Endothelial cell of umbilical vein (primary cell): ENCODE data around the gene RAB38. TPM values are rescaled to one million over a fixed set of nuclear protein-coding genes. Genes with fewer than 3 reads are reported as not detected.

Experiments used
- BruUV-seq: library from RNA; stranded (reverse); fragments of 400-500 nt; replicated peaks from 2 replicates; lab custom pipeline; 2021; lab: Mats Ljungman, UMichigan
- CTCF ChIA-PET: fragments of 300-600, 350-600 bp; sonication (Branson Sonifier 250); formaldehyde crosslinking; loops from one replicate; lab custom pipeline; 2021; ENCODE audit warnings: antibody characterized with exemption, inconsistent platforms; lab: Charles Lee
- POLR2A ChIA-PET: fragments of 300-600, 350-600 bp; sonication (Branson Sonifier 250); formaldehyde crosslinking; loops from one replicate; lab custom pipeline; 2021; ENCODE audit warnings: antibody characterized with exemption, inconsistent platforms; lab: Charles Lee
- DNase-seq: peaks from one replicate; pipeline ENCODE4 v3.0.0-alpha.2; 2011; ENCODE audit warnings: low read depth, low spot score
- FAIRE-seq: peaks from 2 replicates; lab custom pipeline; 2011; peaks lifted over from hg19 to GRCh38; lab: Jason Lieb, UNC
- H2AFZ ChIP-seq: 2 replicates; pipeline ENCODE4 v1.6.0; 2012; ENCODE audit warnings: low read depth, low read length, control low read depth, inconsistent platforms
- H3K27ac ChIP-seq: 2 replicates; pipeline ENCODE4 v1.5.1; 2011; ENCODE audit warnings: low read depth, mild to moderate bottlenecking, control low read depth, low read length, moderate library complexity; ENCODE audit not compliant: insufficient read depth
- H3K27me3 ChIP-seq, 2 experiments: 2 replicates each; pipeline versions ENCODE4 v1.6.0 to v1.6.1; 2011; ENCODE audit warnings: low read length in 2 of 2, mixed read lengths in 1 of 2; ENCODE audit not compliant: control insufficient read depth in 2 of 2, insufficient read depth in 2 of 2
- H3K36me3 ChIP-seq, 2 experiments: 2 replicates in 1 of 2; 3 replicates in 1 of 2; pipeline ENCODE4 v1.5.1; 2011; ENCODE audit warnings: low read length in 2 of 2, mild to moderate bottlenecking in 1 of 2, moderate library complexity in 1 of 2; ENCODE audit not compliant: control insufficient read depth in 2 of 2, insufficient read depth in 2 of 2; ENCODE audit errors: extremely low read depth in 1 of 2
- H3K4me1 ChIP-seq: 3 replicates; pipeline ENCODE4 v1.5.1; 2011; ENCODE audit warnings: mild to moderate bottlenecking, low read length; ENCODE audit not compliant: control insufficient read depth, insufficient read depth; ENCODE audit errors: extremely low read depth
- H3K4me2 ChIP-seq: 2 replicates; pipeline ENCODE4 v1.6.1; 2011; ENCODE audit warnings: low read length, control low read depth, mixed read lengths; ENCODE audit not compliant: insufficient read depth
- H3K4me3 ChIP-seq, 3 experiments: fragments of 200-600 bp in 1 of 3; sonication (generic), shearing (Covaris generic) in 1 of 3; replicated peaks in 1 of 3; 2 replicates each; pipeline ENCODE4 v1.5.1; 2011 to 2016; ENCODE audit warnings: control low read depth in 3 of 3, low read length in 3 of 3, mild to moderate bottlenecking in 2 of 3, inconsistent platforms in 1 of 3, low read depth in 1 of 3, moderate library complexity in 1 of 3; ENCODE audit not compliant: insufficient read depth in 1 of 3
- H3K79me2 ChIP-seq: 2 replicates; pipeline ENCODE4 v1.6.0; 2012; ENCODE audit warnings: low read length, inconsistent platforms; ENCODE audit not compliant: control insufficient read depth, insufficient read depth
- H3K9ac ChIP-seq: replicated peaks from 2 replicates; pipeline ENCODE3; 2011; ENCODE audit warnings: low read length, control low read depth; ENCODE audit not compliant: insufficient read depth; ENCODE audit errors: extremely low read depth
- H3K9me1 ChIP-seq: replicated peaks from 3 replicates; pipeline ENCODE4 v1.6.0; 2011; ENCODE audit warnings: mild to moderate bottlenecking, low read length; ENCODE audit not compliant: control insufficient read depth, insufficient read depth; ENCODE audit errors: extremely low read depth
- H3K9me3 ChIP-seq: replicated peaks from 2 replicates; pipeline ENCODE4 v1.5.1; 2012; ENCODE audit warnings: low read length, inconsistent platforms; ENCODE audit not compliant: control insufficient read depth, insufficient read depth
- H4K20me1 ChIP-seq: replicated peaks from 2 replicates; pipeline ENCODE3; 2011; ENCODE audit warnings: mild to moderate bottlenecking, low read length; ENCODE audit not compliant: control insufficient read depth, insufficient read depth; ENCODE audit errors: extremely low read depth
- CTCF ChIP-seq, 2 donors: IDR thresholded peaks; 1 replicate in 1 of 2; 2 replicates in 1 of 2; pipeline ENCODE4 v1.5.1; 2011; ENCODE audit warnings: low read length in 2 of 2, mild to moderate bottlenecking in 2 of 2, moderate library complexity in 2 of 2, control low read depth in 1 of 2, inconsistent platforms in 1 of 2, low read depth in 1 of 2; ENCODE audit not compliant: insufficient read depth in 1 of 2; ENCODE audit errors: extremely low read depth in 1 of 2
- EZH2 ChIP-seq: IDR thresholded peaks from 2 replicates; pipeline ENCODE4 v1.6.1; 2012; ENCODE audit warnings: borderline replicate concordance, low read depth, mild to moderate bottlenecking, moderate library complexity, low read length, inconsistent platforms; ENCODE audit not compliant: severe bottlenecking
- FOS ChIP-seq: IDR thresholded peaks from 2 replicates; pipeline ENCODE4 v1.6.1; 2011; ENCODE audit warnings: mild to moderate bottlenecking, low read length, moderate library complexity, borderline replicate concordance; ENCODE audit not compliant: insufficient read depth
- GATA2 ChIP-seq: IDR thresholded peaks from 2 replicates; pipeline ENCODE4 v1.7.0; 2011; ENCODE audit warnings: low read depth, mild to moderate bottlenecking, moderate library complexity, mixed read lengths, low read length; ENCODE audit not compliant: insufficient read length, insufficient read depth
- JUN ChIP-seq: IDR thresholded peaks from 2 replicates; pipeline ENCODE4 v1.6.1; 2011; ENCODE audit warnings: borderline replicate concordance, low read depth; ENCODE audit not compliant: insufficient read length, insufficient read depth
- MYC ChIP-seq: IDR thresholded peaks from one replicate; pipeline ENCODE4 v1.6.1; 2011; ENCODE audit warnings: mild to moderate bottlenecking, low read depth, low read length
- POLR2A ChIP-seq: IDR thresholded peaks from 2 replicates; pipeline ENCODE4 v1.6.1; 2012; ENCODE audit warnings: low read depth, mild to moderate bottlenecking, control low read depth, low read length
- POLR2AphosphoS5 ChIP-seq: IDR thresholded peaks from 2 replicates; pipeline ENCODE4 v1.6.1; 2012; ENCODE audit warnings: low read depth, mild to moderate bottlenecking, control low read depth, low read length, moderate library complexity; ENCODE audit not compliant: insufficient read depth
- dilution Hi-C: fragments of 300-500 bp; cut with MboI; formaldehyde crosslinking; loops from one replicate; pipeline ENCODE4 v1.15.0; 2019; ENCODE audit warnings: low sequenced_read_pairs; ENCODE audit not compliant: extremely low pct_ligation_motif_present
- intact Hi-C: fragments of 100-400 bp; cut with micrococcal nuclease; formaldehyde crosslinking; loops from one replicate; pipeline ENCODE4 v1.10.0; 2022
- polyA plus RNA-seq, 4 experiments: library from polyadenylated mRNA; depleted of rRNA in 3 of 4; stranded (reverse) in 3 of 4; unstranded in 1 of 4; fragments of >200 nt; gene quantifications; 2 replicates each; pipeline versions ENCODE4 v1.2.1 to v1.2.3, GENCODE V29; 2011 to 2012; ENCODE audit warnings: missing spikeins in 1 of 4
- total RNA-seq: library from RNA; stranded (reverse); gene quantifications from 2 replicates; pipeline ENCODE4 v1.2.3, GENCODE V29; 2021
- TF ChIP-seq, protein P1 (sequence below): IDR thresholded peaks from 2 replicates; pipeline ENCODE4 v1.6.1; 2011; ENCODE audit not compliant: insufficient read depth, insufficient read length

RAB38 gene
- total and polyA plus RNA-seq, 2 donors (not counting 3 experiments of a cell fraction or from before 2014, with no cell fraction given): 3.0 to 3.6 TPM

DNA sequence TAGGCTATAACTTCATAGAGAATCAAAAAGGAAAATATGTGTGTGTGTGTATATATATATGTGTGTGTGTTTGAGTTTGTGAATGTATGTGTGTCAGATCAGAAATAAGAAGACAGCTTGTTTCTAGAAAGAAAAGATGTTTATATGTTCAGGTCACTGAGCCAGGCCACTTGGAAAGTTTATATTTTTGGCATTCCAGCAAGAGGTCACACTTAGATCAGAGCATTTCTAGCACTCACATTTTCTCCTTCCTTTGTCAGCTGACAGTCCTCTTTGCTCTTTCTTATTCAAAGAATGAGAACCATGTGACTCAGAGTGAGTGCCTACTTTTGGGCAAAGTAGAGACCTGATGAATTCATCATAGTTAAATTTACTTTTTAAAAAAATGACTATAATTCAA, 22.9 kb downstream of the RAB38 start:
- H3K9me1 ChIP-seq: no peaks in the 10 kb centered on the region
- FAIRE-seq: no peak
- CTCF ChIA-PET: no interaction called here
- H3K4me3 ChIP-seq: no peak overlapping the region
- intact Hi-C loops (no loop called here), dilution Hi-C loops (no loop called here)
- no peak overlapping the region for H3K27ac ChIP-seq
- H3K27me3 ChIP-seq: no peaks in the 10 kb centered on the region
- POLR2A ChIA-PET: no interaction called here
- H3K36me3 ChIP-seq: no peaks in the 10 kb centered on the region
- H3K4me1 ChIP-seq: no peaks in the 10 kb centered on the region
- H3K4me2 ChIP-seq: no peak overlapping the region
- DNase-seq: no peak
- H3K9me3 ChIP-seq: no peaks in the 10 kb centered on the region
- H2AFZ ChIP-seq: no peak overlapping the region
- TF ChIP-seq GATA2: no peak
- TF ChIP-seq POLR2A: no peak
- no peak for TF ChIP-seq MYC
- no peak for TF ChIP-seq FOS
- no peak for TF ChIP-seq CTCF (IDR thresholded peaks at IDR 0.05; ENCODE audit: extremely low read depth in 1 of 2, insufficient read depth in 1 of 2, low read depth in 1 of 2, low read length in 2 of 2)
- no peaks in the 10 kb centered on the region for H4K20me1 ChIP-seq
- H3K79me2 ChIP-seq: no peaks in the 10 kb centered on the region
- no peak overlapping the region for H3K9ac ChIP-seq
- BruUV-seq: no TSS peak

DNA sequence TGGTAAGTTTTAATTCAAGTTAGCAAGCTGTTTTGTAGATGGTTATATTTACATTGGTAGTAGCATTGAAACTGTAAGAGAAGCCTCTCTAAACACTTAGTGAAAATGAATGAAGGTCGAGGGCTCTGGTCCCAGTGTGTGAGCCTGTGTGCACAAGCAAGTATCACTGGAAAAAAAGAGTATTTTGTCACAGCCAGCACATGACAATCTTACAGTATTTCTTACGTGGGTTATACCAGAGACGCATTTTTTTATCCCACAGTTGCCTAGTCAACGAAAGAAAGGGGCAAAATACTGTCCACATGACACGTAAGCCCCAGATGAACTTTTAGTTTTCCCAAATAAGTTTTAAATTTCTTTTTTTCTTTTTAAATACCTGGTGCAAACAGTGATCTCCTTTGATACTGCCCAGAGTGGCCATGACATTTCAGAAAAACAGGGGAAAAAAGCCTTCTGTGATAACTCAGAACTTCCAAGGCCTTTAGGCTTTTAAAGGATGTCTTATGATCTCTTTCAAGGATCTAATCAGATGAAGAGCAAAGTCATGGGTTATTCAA, 23.5 kb downstream of the RAB38 start:
- DNase-seq: no peak
- H3K9me3 ChIP-seq: no peaks in the 10 kb centered on the region
- intact Hi-C loops (no loop called here), dilution Hi-C loops (no loop called here)
- no peak overlapping the region for H3K9ac ChIP-seq
- no peak overlapping the region for H3K4me3 ChIP-seq
- no peak for FAIRE-seq
- H3K27ac ChIP-seq: no peak overlapping the region
- H3K4me1 ChIP-seq: no peaks in the 10 kb centered on the region
- ChIA-PET POLR2A (no interaction called here), CTCF (no interaction called here)
- no peaks in the 10 kb centered on the region for H3K9me1 ChIP-seq
- no peaks in the 10 kb centered on the region for H4K20me1 ChIP-seq
- no TSS peak for BruUV-seq
- no peaks in the 10 kb centered on the region for H3K27me3 ChIP-seq
- no peaks in the 10 kb centered on the region for H3K36me3 ChIP-seq
- H2AFZ ChIP-seq: no peak overlapping the region
- no peaks in the 10 kb centered on the region for H3K79me2 ChIP-seq
- TF ChIP-seq GATA2 (no peak), POLR2AphosphoS5 (no peak), FOS (no peak), CTCF (IDR thresholded peaks at IDR 0.05; ENCODE audit: extremely low read depth in 1 of 2, insufficient read depth in 1 of 2, low read depth in 1 of 2, low read length in 2 of 2) (no peak), MYC (no peak), POLR2A (no peak), JUN (no peak), EZH2 (no peak)
- TF ChIP-seq, protein P1, sequence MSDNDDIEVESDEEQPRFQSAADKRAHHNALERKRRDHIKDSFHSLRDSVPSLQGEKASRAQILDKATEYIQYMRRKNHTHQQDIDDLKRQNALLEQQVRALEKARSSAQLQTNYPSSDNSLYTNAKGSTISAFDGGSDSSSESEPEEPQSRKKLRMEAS: no peak
- no peak overlapping the region for H3K4me2 ChIP-seq
